ENCODE measurements around the gene PSMD9. TPM values are rescaled to one million over a fixed set of nuclear protein-coding genes. Genes with fewer than 3 reads are reported as not detected.

Gene PSMD9
- total and polyA plus RNA-seq, 10 of the 15 experiments (the other 5 are each of a cell fraction or from before 2014, with no cell fraction given), result 14.6 to 152 (median 58.1) TPM

GRCh38 chr12:121963341-121964018, 74.9 kb downstream of the PSMD9 start (continued):
- TF ChIP-seq PAX8 (IDR thresholded peaks at IDR 0.05) (no peak), JUND (IDR thresholded peaks at IDR 0.05; ENCODE audit: low read depth, low read length) (no peak), TAF1 (IDR thresholded peaks at IDR 0.05; ENCODE audit: borderline replicate concordance, low read depth, low read length) (no peak)

- H3K4me3 ChIP-seq, result no peak overlapping the region
- ChIA-PET POLR2A (no interaction called here), CTCF (interaction anchor here (0.6 to 1.0 kb wide), 3 partner anchors 10 to 91 kb away, joined by 3 read pairs; partner anchors contain the start of gene CFAP251), SMC1A (ENCODE audit: uncharacterized antibody, unreplicated experiment) (interaction anchor here (1.0 to 1.1 kb wide), 2 partner anchors 9 to 18 kb away, joined by 3 to 4 read pairs; no protein-coding TSS in a partner anchor), RAD21 (ENCODE audit: unreplicated experiment) (no interaction called here)
- no peaks in the 10 kb centered on the region for H4K20me1 ChIP-seq (ENCODE audit: control insufficient read depth, insufficient read depth)
- no peak overlapping the region for H3K9ac ChIP-seq (ENCODE audit: control insufficient read depth, insufficient read depth, low read length)
- no peak overlapping the region for H3K27ac ChIP-seq (ENCODE audit: control insufficient read depth, insufficient read depth)
- no peak for ATAC-seq
- BruUV-seq (replicated peaks), result no TSS peak
- no peak for FAIRE-seq
- intact Hi-C loops (cut with micrococcal nuclease; ENCODE audit: unreplicated experiment) (no loop called here), in situ Hi-C loops (cut with MboI) (no loop called here)
- no peaks in the 10 kb centered on the region for H3K36me3 ChIP-seq (ENCODE audit: control insufficient read depth in 2 of 2, insufficient read depth in 2 of 2, low read length in 1 of 2)
- no peaks in the 10 kb centered on the region for H3K79me2 ChIP-seq (ENCODE audit: control insufficient read depth, insufficient read depth, low read length)
- H3K27me3 ChIP-seq (replicated peaks in 1 of 2; ENCODE audit: control insufficient read depth in 2 of 2, insufficient read depth in 2 of 2, low read length in 1 of 2), result no peaks in the 10 kb centered on the region; a peak in 1 of 4 replicates
- H2AFZ ChIP-seq (ENCODE audit: control insufficient read depth, low read depth, low read length), result no peak overlapping the region
- H3K9me3 ChIP-seq (replicated peaks; ENCODE audit: control insufficient read depth, insufficient read depth, low read length), result no peaks in the 10 kb centered on the region
- no peak overlapping the region for H3K4me2 ChIP-seq (ENCODE audit: control insufficient read depth, insufficient read depth)
- TF ChIP-seq IKZF2 (IDR thresholded peaks at IDR 0.05), result no peak
- TF ChIP-seq JUNB (IDR thresholded peaks at IDR 0.05), result no peak
- DNase-seq (ENCODE audit: low read depth, low spot score), result no peak
- WGBS (ENCODE audit: insufficient coverage, insufficient replicate concordance, low lambda C conversion rate, missing lambda C conversion rate), result 57% methylated on average over 9 of the region's 9 CpGs
- H3K4me1 ChIP-seq (ENCODE audit: control insufficient read depth, insufficient read depth, low read length), result peaks cover 4% of the 10 kb centered on the region
These were observed 76.4 kb downstream of the PSMD9 start for GRCh38 chr12:121964813-121965643.

Measured in GM12878 (cell line).